GM19395 (cell line): ENCODE measurements around the gene TMIE.

Experiments
- ATAC-seq: cut with Tn5 transposase; IDR thresholded peaks from one replicate; pipeline ENCODE4 v1.9.1; 2021; ENCODE audit warnings: mild to moderate bottlenecking, moderate library complexity; ENCODE audit not compliant: unreplicated experiment

TMIE gene

DNA sequence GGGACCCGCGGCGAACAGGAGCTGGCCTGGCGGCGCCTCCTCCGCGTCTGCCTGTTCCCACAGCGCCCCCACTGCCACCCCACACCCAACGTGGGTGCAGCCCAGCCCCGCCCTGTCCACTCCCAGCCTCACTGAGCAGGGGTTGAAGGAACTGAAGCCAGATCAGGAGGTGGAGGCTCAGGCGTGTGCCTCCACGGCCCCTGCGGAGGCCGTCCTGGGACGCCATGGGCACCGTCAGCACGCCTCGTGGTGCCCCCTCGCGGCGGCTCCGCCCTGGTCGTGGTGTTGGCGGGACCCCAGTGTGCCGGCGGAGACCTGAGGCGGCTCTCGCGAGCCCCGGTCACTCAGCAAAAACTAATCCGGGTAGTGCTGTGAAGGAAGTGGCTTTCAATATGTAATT lies 55.5 kb downstream of the TMIE start:
- no peak for ATAC-seq

DNA sequence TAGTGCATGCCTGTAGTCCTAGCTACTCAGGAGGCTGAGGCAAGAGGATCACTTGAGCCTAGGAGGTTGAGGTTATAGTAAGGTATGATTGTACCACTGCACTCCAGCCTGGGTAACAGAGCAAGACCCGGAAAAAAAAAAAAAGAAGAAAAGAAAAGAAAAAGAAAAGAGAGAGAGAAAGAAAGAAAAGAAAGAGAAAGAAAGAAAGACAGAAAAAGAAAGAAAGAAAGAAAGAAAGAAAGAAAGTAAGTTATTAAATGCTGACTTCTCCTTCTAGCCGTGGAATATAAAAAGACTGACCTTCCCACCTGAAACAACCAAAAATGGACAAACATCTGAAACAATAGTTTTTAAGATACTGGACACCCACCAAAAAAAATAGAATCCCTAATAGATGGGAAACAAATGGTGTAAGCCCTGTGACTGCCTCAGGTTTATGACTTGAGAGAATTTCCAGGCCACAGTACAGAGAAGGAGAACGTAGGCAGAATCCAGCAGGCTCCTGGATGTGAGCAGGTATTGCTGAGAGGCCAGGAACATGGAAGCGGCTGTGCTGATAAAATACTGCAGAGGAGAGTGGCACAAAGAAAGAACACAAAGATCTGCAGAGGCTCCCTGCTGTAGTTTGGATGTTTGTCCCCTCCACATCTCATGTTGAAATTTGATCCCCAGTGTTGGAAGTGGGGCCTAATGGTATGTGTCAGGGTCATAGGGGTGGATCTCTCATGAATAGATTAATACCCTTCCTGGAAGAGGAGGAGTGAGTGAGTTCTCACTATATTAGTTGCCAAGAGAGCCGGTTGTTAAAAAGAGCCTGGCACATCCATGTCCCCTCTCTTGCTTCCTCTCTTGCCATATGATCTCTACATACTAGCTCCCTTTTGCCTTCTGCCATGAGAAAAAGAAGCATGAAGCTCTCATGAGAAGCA lies 58.3 kb downstream of the TMIE start:
- no peak for ATAC-seq
